Suppressor macrophage treated with lipopolysaccharide for 1 hour (primary cell): Measurements from ENCODE around the gene ANKFY1.
"Not testable (repeated sequence)": the region's sequence is repeated elsewhere in the genome, so short reads cannot be mapped to it uniquely, and the experiment has no call there.

Experiments
- DNase-seq, 3 donors: peaks; one replicate each; pipeline ENCODE4 v3.0.0-alpha.2; 2020 to 2022

ANKFY1 gene

GRCh38 chr17:4215882-4216570 is 47.8 kb downstream of the ANKFY1 start:
- no peak for DNase-seq

- DNase-seq: peak; percentile 41 to 84 (median 84)
These were observed 49.6 kb downstream of the ANKFY1 start for GRCh38 chr17:4214157-4214556.

- no peak for DNase-seq
These were observed 54.2 kb downstream of the ANKFY1 start for GRCh38 chr17:4209611-4210010.

DNA sequence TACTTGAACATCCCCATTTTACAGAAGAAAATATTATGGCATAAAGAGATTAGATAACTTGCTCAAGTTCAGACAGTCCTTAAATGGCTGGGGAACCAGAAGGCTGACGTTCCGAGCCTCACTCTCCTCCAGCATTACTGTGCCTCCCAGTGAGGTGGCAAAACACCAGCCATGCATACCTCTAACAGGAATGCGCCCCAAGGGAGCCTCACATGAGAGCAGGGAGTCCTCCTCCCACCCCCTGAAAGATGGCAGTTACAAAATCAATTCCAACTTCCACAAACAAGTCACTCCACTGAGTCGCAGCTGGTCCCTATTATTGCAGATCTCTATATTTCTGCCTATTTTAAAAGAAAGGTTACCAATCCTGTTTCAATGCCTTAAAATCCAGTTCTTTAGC is 55.5 kb downstream of the ANKFY1 start:
- DNase-seq: peak in 2 of 3 donors; percentile 13 to 17

DNA sequence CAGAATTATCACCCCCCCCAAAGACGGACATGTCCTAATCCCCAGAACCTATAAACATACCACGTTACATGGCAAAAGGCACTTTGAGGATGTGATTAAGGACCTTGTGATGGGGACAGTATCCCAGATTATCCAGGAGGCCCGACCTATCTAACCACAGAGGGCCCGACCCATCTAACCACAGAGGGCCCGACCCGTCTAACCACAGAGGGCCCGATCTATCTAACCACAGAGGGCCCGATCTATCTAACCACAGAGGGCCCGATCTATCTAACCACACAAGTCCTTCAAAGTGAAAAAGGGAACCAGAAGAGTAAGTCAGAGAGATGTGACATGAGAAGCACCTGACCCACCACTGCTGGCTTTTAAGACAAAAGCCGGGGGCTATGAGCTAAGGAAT is 56.8 kb downstream of the ANKFY1 start:
- peak; percentile 45 to 51 (median 49) for DNase-seq

DNA sequence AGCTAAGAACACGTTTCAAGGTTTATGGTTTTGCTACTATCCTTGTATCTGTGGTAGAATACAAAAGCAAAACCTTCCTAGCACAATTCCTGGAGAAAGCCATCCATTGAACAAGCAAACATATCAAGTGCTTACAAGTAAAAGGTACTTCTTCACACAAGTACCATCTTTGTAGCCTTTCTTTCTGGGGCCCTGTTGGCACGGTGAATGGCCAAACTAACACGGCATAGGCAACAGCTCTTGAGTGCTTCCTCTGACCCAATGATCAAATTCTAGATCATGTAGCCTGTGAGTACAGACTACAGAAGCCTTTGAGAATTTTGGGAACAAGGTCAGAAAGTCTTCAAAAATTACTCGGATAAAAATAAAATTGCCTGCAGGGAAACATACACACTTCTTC is 57.9 kb downstream of the ANKFY1 start:
- no peak for DNase-seq

DNA sequence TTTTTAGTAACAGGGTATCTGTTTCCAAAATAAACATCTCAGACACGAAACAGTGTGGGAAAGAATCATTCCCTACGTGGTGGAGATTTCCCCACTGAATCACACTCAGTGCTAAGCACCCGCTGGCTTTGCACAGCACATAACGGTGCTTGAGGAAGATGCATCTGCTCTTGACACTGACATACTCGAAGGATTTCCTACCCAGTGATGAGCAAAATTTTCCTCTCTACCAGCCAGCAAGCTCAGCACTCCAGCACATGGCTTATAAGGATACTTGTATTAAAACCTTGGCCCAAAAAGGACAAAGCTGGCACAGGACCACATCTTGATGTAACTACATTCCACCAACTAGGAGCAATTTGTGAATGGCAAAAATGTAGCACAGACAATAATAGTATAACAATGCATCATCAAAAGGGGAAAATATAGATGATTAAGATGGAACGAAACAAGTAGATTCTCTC is 59.0 kb downstream of the ANKFY1 start:
- DNase-seq: no peak

- no peak for DNase-seq
These were observed 59.6 kb downstream of the ANKFY1 start for GRCh38 chr17:4204190-4204589.

GRCh38 chr17:4201226-4201625 is 62.6 kb downstream of the ANKFY1 start:
- DNase-seq: no peak

DNA sequence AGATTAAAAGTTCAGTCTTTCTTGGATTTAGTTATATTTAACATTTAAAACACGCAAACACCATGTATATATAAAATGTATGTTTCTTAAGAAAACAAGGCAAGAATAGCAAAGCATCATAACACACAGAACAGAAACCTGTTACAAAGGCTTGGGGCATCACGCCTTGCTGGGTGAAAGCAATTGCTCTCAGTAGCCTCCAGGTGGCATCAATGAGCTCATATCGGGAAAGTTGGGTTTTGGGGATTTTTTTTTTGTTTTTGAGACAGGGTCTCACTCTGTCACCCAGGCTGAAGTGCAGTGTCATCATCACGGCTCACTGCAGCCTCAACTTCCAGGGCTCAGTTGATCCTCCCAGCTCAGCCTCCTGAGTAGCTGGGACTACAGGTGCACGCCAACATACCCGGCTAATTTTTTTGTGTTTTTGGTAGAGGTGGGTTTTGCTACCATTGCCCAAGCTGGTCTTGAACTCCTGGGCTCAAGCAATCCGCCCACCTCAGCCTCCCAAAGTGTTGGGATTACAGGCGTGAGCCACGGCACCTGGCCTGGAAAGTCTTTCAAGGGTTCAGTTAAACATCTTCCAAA is 63.9 kb downstream of the ANKFY1 start:
- peak; percentile 60 to 68 (median 65) for DNase-seq

- DNase-seq: no peak
These were observed 64.8 kb downstream of the ANKFY1 start for GRCh38 chr17:4198995-4199394.

GRCh38 chr17:4195306-4195705 is 68.5 kb downstream of the ANKFY1 start:
- no peak for DNase-seq

DNA sequence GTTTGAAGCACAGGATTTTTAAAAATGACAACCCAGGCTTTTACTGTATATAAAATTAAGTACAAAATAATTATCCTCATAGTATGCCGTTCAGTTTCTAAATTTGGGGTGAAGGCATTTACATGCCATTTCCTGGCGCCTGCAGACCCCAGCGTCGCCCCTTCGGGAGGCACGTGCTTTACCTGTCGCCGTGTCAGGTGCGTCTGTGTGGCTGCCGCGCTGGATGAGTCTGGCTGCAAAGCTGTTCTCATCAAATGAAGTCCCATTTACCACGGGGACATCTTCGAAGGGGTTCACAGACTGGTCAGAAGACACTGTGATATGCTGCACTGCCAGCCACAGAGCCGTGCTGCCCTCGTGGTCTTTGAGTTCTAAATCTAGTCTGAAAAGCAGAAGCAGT is 69.0 kb downstream of the ANKFY1 start:
- DNase-seq: no peak

GRCh38 chr17:4190791-4191190 is 73.0 kb downstream of the ANKFY1 start:
- DNase-seq: not testable (repeated sequence)

GRCh38 chr17:4189280-4189679 is 74.5 kb downstream of the ANKFY1 start:
- no peak for DNase-seq

GRCh38 chr17:4188076-4188475 is 75.7 kb downstream of the ANKFY1 start:
- no peak for DNase-seq

DNA sequence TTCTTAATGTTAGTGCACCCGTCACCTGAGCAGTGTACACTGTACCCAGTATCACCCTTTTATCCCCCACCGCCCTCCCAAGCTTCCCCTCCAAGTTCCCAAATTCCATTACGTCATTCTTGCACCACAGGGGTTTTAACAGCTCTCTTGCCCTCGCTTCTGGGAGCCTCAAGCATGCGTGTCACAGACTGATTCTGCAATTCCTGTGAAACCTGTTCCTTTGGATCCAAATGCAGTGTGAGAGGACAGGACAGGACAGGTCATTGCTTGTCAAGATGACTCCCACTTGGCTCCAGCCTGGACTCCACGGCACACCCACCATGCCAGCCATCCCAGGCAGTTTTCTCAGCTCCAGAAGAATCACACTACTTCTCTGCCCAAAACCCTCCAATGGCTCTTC is 76.7 kb downstream of the ANKFY1 start:
- peak; percentile 12 to 34 (median 22) for DNase-seq

GRCh38 chr17:4186357-4186881 is 77.4 kb downstream of the ANKFY1 start:
- no peak for DNase-seq

- DNase-seq: no peak
These were observed 78.1 kb downstream of the ANKFY1 start for GRCh38 chr17:4185656-4186055.

- DNase-seq: no peak
These were observed 79.0 kb downstream of the ANKFY1 start for GRCh38 chr17:4184811-4185210.

GRCh38 chr17:4182043-4182442 is 81.7 kb downstream of the ANKFY1 start:
- no peak for DNase-seq

- DNase-seq: no peak
These were observed 83.0 kb downstream of the ANKFY1 start for GRCh38 chr17:4180791-4181190.

GRCh38 chr17:4179071-4179470 is 84.7 kb downstream of the ANKFY1 start:
- peak in 1 of 3 donors; percentile 11 for DNase-seq

DNA sequence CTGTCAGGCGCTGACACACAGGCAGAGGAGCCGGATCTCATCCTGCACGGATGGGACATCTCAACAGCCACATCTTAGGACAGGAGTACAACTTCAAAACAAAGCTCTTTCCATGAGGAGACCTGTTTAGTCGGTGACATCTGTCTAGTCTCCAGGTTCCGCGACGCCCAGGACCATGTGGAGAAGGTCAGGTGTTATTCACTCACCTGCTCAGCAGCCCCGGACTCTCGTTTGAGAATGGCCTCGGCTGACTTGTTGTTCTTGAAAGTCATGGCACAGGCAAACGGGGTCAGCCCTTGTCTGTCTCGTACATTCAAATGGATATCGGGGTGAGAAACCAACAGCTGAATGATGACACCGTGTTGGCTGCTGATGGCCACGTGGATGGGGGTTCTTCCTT is 85.1 kb downstream of the ANKFY1 start:
- DNase-seq: no peak

GRCh38 chr17:4177806-4178205 is 86.0 kb downstream of the ANKFY1 start:
- DNase-seq: no peak
